GM19467 (cell line): ENCODE measurements around the gene HEBP1.

Experiments
- ATAC-seq: cut with Tn5 transposase; IDR thresholded peaks from one replicate; pipeline ENCODE4 v1.9.1; 2021; ENCODE audit warnings: mild to moderate bottlenecking, moderate library complexity; ENCODE audit not compliant: unreplicated experiment

The HEBP1 gene

GRCh38 chr12:12992418-12993130 lies 7.5 kb downstream of the HEBP1 start:
- no peak for ATAC-seq

GRCh38 chr12:12990700-12991468 lies 9.2 kb downstream of the HEBP1 start:
- no peak for ATAC-seq

GRCh38 chr12:12987421-12987820 lies 12.6 kb downstream of the HEBP1 start:
- no peak for ATAC-seq

GRCh38 chr12:12986775-12987331 lies 13.2 kb downstream of the HEBP1 start:
- ATAC-seq, result no peak

- no peak for ATAC-seq
Observed at GRCh38 chr12:12985817-12986408, 14.2 kb downstream of the HEBP1 start.

GRCh38 chr12:12984149-12984548 lies 15.9 kb downstream of the HEBP1 start:
- no peak for ATAC-seq

GRCh38 chr12:12983420-12984035 lies 16.5 kb downstream of the HEBP1 start:
- ATAC-seq, result no peak

GRCh38 chr12:12982331-12982730 lies 17.7 kb downstream of the HEBP1 start:
- ATAC-seq, result no peak

GRCh38 chr12:12979731-12980259 lies 20.3 kb downstream of the HEBP1 start:
- ATAC-seq, result no peak

GRCh38 chr12:12979126-12979525 lies 20.9 kb downstream of the HEBP1 start:
- no peak for ATAC-seq

- ATAC-seq, result no peak
Observed at GRCh38 chr12:12977231-12977630, 22.8 kb downstream of the HEBP1 start.

- ATAC-seq, result no peak
Observed at GRCh38 chr12:12976366-12976765, 23.7 kb downstream of the HEBP1 start.

GRCh38 chr12:12975322-12976077 lies 24.6 kb downstream of the HEBP1 start:
- ATAC-seq, result no peak

GRCh38 chr12:12974211-12974610 lies 25.9 kb downstream of the HEBP1 start:
- ATAC-seq, result no peak

GRCh38 chr12:12973019-12973418 lies 27.0 kb downstream of the HEBP1 start:
- no peak for ATAC-seq

- ATAC-seq, result no peak
Observed at GRCh38 chr12:12965836-12966235, 34.2 kb downstream of the HEBP1 start.

- no peak for ATAC-seq
Observed at GRCh38 chr12:12964255-12964654, 35.8 kb downstream of the HEBP1 start.

- no peak for ATAC-seq
Observed at GRCh38 chr12:12960639-12961209, 39.3 kb downstream of the HEBP1 start.

GRCh38 chr12:12958886-12959285 lies 41.2 kb downstream of the HEBP1 start:
- no peak for ATAC-seq
